Measurements from ENCODE around the gene PLPPR1. TPM values are rescaled to one million over a fixed set of nuclear protein-coding genes. Genes with fewer than 3 reads are reported as not detected.

Gene PLPPR1
- polyA plus RNA-seq, 2 donors: 0.05 TPM; not detected in 1

DNA sequence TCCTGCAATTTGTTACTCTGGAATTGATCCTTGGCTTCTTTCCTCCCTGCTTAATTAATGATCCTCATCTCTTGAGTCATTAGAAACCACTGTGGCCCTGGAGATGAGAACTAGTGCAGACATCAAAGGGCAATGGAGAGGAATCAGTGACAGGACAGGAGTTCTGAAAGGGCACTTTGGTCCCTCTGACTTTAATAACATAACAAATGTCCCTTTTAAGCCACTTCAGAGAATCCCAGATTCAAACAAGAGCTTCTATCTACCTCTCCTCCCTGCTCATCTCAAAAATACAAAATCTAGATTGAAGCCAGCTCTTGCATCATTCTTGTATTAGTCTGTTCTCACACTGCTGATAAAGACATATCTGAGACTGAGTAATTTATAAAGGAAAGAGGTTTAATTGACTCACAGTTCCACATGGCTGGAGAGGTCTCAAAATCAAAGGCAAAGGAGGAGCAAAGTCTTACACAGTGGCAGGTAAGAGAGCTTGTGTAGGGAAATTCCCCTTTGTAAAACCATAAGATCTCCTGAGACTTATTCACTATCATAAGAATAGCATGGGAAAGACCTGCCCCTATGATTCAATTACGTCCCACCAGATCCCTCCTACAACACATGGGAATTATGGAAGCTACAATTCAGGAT is 139.1 kb downstream of the PLPPR1 start:
- WGBS, 2 donors: 70 to 100% methylated on average over 1 of the region's 1 CpG
- Histone ChIP-seq H3K36me3 (ENCODE audit: control insufficient read depth in 2 of 2, insufficient read depth in 2 of 2, low read length in 1 of 2) (no peaks in the 10 kb centered on the region), H3K27ac (ENCODE audit: low read depth in 2 of 2, low read length in 1 of 2) (no peak overlapping the region), H3K9me3 (ENCODE audit: control insufficient read depth in 2 of 2, insufficient read depth in 1 of 2, low read depth in 1 of 2, low read length in 1 of 2) (no peaks in the 10 kb centered on the region), H3K4me1 (ENCODE audit: control insufficient read depth in 2 of 2, insufficient read depth in 2 of 2, low read length in 1 of 2) (no peaks in the 10 kb centered on the region), H3K4me3 (ENCODE audit: low read depth in 1 of 2, low read length in 2 of 2) (no peak overlapping the region), H3K27me3 (ENCODE audit: control insufficient read depth in 1 of 2, insufficient read depth in 2 of 2, low read length in 2 of 2) (no peaks in the 10 kb centered on the region)

- no peak overlapping the region for H3K27ac ChIP-seq (ENCODE audit: low read depth in 2 of 2, low read length in 1 of 2)
- peaks cover 0 to 3% of the 10 kb centered on the region in 2 donors for H3K9me3 ChIP-seq (ENCODE audit: control insufficient read depth in 2 of 2, insufficient read depth in 1 of 2, low read depth in 1 of 2, low read length in 1 of 2)
- no peaks in the 10 kb centered on the region for H3K4me1 ChIP-seq (ENCODE audit: control insufficient read depth in 2 of 2, insufficient read depth in 2 of 2, low read length in 1 of 2)
- WGBS, 2 donors: 88 to 95% methylated on average over 1 of the region's 1 CpG
- H3K27me3 ChIP-seq (ENCODE audit: control insufficient read depth in 1 of 2, insufficient read depth in 2 of 2, low read length in 2 of 2): no peaks in the 10 kb centered on the region
- H3K36me3 ChIP-seq (ENCODE audit: control insufficient read depth in 2 of 2, insufficient read depth in 2 of 2, low read length in 1 of 2): no peaks in the 10 kb centered on the region
- no peak overlapping the region for H3K4me3 ChIP-seq (ENCODE audit: low read depth in 1 of 2, low read length in 2 of 2)
These were observed 144.1 kb downstream of the PLPPR1 start for GRCh38 chr9:101172616-101173015.

GRCh38 chr9:101173907-101174306 is 145.4 kb downstream of the PLPPR1 start:
- Histone ChIP-seq H3K36me3 (ENCODE audit: control insufficient read depth in 2 of 2, insufficient read depth in 2 of 2, low read length in 1 of 2) (no peaks in the 10 kb centered on the region), H3K27me3 (ENCODE audit: control insufficient read depth in 1 of 2, insufficient read depth in 2 of 2, low read length in 2 of 2) (no peaks in the 10 kb centered on the region), H3K27ac (ENCODE audit: low read depth in 2 of 2, low read length in 1 of 2) (no peak overlapping the region), H3K4me1 (ENCODE audit: control insufficient read depth in 2 of 2, insufficient read depth in 2 of 2, low read length in 1 of 2) (no peaks in the 10 kb centered on the region), H3K4me3 (ENCODE audit: low read depth in 1 of 2, low read length in 2 of 2) (no peak overlapping the region), H3K9me3 (ENCODE audit: control insufficient read depth in 2 of 2, insufficient read depth in 1 of 2, low read depth in 1 of 2, low read length in 1 of 2) (peaks cover 0 to 3% of the 10 kb centered on the region in 2 donors)
- 79 to 81% methylated on average over 1 of the region's 1 CpG for WGBS, 2 donors

DNA sequence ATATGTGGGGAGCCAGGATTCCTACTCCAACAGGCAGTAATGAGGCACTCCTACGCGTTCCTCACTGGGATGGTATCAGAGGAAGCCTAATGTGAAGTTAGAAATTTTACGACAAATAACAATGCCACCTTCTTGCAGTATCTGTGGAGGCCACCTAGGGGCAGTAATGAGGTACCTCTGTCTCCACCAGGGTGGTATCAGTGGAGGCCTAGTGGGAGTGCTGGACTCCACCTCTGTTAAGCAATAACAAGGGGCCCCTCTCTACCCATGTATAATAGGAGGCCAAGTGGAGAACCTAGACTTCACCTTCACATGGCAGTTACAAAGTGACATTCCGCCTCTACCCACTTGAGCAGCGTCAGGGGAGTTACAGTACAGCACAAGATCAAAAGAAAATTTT is 147.9 kb downstream of the PLPPR1 start:
- Histone ChIP-seq H3K9me3 (ENCODE audit: control insufficient read depth in 2 of 2, insufficient read depth in 1 of 2, low read depth in 1 of 2, low read length in 1 of 2) (peaks cover 0 to 3% of the 10 kb centered on the region in 2 donors), H3K4me1 (ENCODE audit: control insufficient read depth in 2 of 2, insufficient read depth in 2 of 2, low read length in 1 of 2) (no peaks in the 10 kb centered on the region), H3K27me3 (ENCODE audit: control insufficient read depth in 1 of 2, insufficient read depth in 2 of 2, low read length in 2 of 2) (no peaks in the 10 kb centered on the region), H3K27ac (ENCODE audit: low read depth in 2 of 2, low read length in 1 of 2) (no peak overlapping the region), H3K36me3 (ENCODE audit: control insufficient read depth in 2 of 2, insufficient read depth in 2 of 2, low read length in 1 of 2) (no peaks in the 10 kb centered on the region), H3K4me3 (ENCODE audit: low read depth in 1 of 2, low read length in 2 of 2) (no peak overlapping the region)
- 92 to 96% methylated on average over 5 of the region's 5 CpGs for WGBS, 2 donors

- Histone ChIP-seq H3K27ac (ENCODE audit: low read depth in 2 of 2, low read length in 1 of 2) (no peak overlapping the region), H3K4me3 (ENCODE audit: low read depth in 1 of 2, low read length in 2 of 2) (no peak overlapping the region), H3K27me3 (ENCODE audit: control insufficient read depth in 1 of 2, insufficient read depth in 2 of 2, low read length in 2 of 2) (no peaks in the 10 kb centered on the region), H3K4me1 (ENCODE audit: control insufficient read depth in 2 of 2, insufficient read depth in 2 of 2, low read length in 1 of 2) (no peaks in the 10 kb centered on the region), H3K9me3 (ENCODE audit: control insufficient read depth in 2 of 2, insufficient read depth in 1 of 2, low read depth in 1 of 2, low read length in 1 of 2) (no peaks in the 10 kb centered on the region), H3K36me3 (ENCODE audit: control insufficient read depth in 2 of 2, insufficient read depth in 2 of 2, low read length in 1 of 2) (no peaks in the 10 kb centered on the region)
- WGBS, 2 donors: 45 to 61% methylated on average over 2 of the region's 2 CpGs
These were observed 156.3 kb downstream of the PLPPR1 start for GRCh38 chr9:101184813-101185278.

DNA sequence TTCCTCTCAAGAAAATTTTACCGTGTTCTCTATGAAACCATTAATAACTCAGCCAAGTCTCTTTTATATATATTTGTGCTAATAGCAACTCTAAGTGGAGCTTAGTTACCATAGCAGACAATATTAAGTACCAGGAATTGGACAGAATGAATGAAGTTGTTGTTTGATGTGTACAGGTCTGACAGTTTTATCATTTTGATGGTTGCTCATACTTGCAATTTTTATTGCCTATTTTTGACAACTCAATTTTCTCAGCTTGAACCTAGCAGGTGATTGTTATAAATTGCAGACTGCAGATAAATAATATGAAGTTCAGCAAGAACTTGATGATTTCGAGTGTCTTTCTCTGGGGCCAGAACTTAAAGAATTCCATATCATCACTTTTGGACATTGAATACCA is 163.2 kb downstream of the PLPPR1 start:
- H3K36me3 ChIP-seq (ENCODE audit: control insufficient read depth in 2 of 2, insufficient read depth in 2 of 2, low read length in 1 of 2): no peaks in the 10 kb centered on the region
- 76% methylated on average over 2 of the region's 2 CpGs for WGBS, 2 donors
- no peaks in the 10 kb centered on the region for H3K27me3 ChIP-seq (ENCODE audit: control insufficient read depth in 1 of 2, insufficient read depth in 2 of 2, low read length in 2 of 2)
- H3K27ac ChIP-seq (ENCODE audit: low read depth in 2 of 2, low read length in 1 of 2): no peak overlapping the region
- no peak overlapping the region for H3K4me3 ChIP-seq (ENCODE audit: low read depth in 1 of 2, low read length in 2 of 2)
- H3K9me3 ChIP-seq (ENCODE audit: control insufficient read depth in 2 of 2, insufficient read depth in 1 of 2, low read depth in 1 of 2, low read length in 1 of 2): no peaks in the 10 kb centered on the region
- no peaks in the 10 kb centered on the region for H3K4me1 ChIP-seq (ENCODE audit: control insufficient read depth in 2 of 2, insufficient read depth in 2 of 2, low read length in 1 of 2)

DNA sequence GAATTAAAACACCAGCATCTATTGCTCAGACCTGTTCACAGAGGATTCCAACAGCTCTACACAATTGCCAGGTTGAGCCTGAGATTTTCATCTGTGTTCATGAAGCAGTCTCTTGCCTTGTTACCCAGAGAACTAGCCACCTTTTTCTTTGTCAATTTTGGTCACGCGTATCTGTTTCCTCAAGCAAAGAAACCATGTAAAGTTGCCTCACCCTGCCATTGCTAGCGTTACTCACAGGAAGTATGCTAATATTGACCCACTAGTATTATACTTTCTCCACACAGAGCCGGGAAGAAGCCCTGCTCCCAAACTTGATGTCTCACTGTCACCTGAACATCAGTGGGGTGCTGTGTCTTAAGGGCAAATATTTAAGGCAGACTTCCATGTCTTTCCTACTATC is 168.5 kb downstream of the PLPPR1 start:
- Histone ChIP-seq H3K36me3 (ENCODE audit: control insufficient read depth in 2 of 2, insufficient read depth in 2 of 2, low read length in 1 of 2) (no peaks in the 10 kb centered on the region), H3K27me3 (ENCODE audit: control insufficient read depth in 1 of 2, insufficient read depth in 2 of 2, low read length in 2 of 2) (no peaks in the 10 kb centered on the region), H3K4me1 (ENCODE audit: control insufficient read depth in 2 of 2, insufficient read depth in 2 of 2, low read length in 1 of 2) (no peaks in the 10 kb centered on the region), H3K4me3 (ENCODE audit: low read depth in 1 of 2, low read length in 2 of 2) (no peak overlapping the region), H3K9me3 (ENCODE audit: control insufficient read depth in 2 of 2, insufficient read depth in 1 of 2, low read depth in 1 of 2, low read length in 1 of 2) (no peaks in the 10 kb centered on the region), H3K27ac (ENCODE audit: low read depth in 2 of 2, low read length in 1 of 2) (no peak overlapping the region)
- 70% methylated on average over 4 of the region's 4 CpGs for WGBS, 2 donors

- no peaks in the 10 kb centered on the region for H3K27me3 ChIP-seq (ENCODE audit: control insufficient read depth in 1 of 2, insufficient read depth in 2 of 2, low read length in 2 of 2)
- no peak overlapping the region for H3K27ac ChIP-seq (ENCODE audit: low read depth in 2 of 2, low read length in 1 of 2)
- no peak overlapping the region for H3K4me3 ChIP-seq (ENCODE audit: low read depth in 1 of 2, low read length in 2 of 2)
- H3K4me1 ChIP-seq (ENCODE audit: control insufficient read depth in 2 of 2, insufficient read depth in 2 of 2, low read length in 1 of 2): no peaks in the 10 kb centered on the region
- WGBS, 2 donors: 65 to 78% methylated on average over 2 of the region's 2 CpGs
- no peaks in the 10 kb centered on the region for H3K9me3 ChIP-seq (ENCODE audit: control insufficient read depth in 2 of 2, insufficient read depth in 1 of 2, low read depth in 1 of 2, low read length in 1 of 2)
- no peaks in the 10 kb centered on the region for H3K36me3 ChIP-seq (ENCODE audit: control insufficient read depth in 2 of 2, insufficient read depth in 2 of 2, low read length in 1 of 2)
These were observed 172.3 kb downstream of the PLPPR1 start for GRCh38 chr9:101200852-101201251.

DNA sequence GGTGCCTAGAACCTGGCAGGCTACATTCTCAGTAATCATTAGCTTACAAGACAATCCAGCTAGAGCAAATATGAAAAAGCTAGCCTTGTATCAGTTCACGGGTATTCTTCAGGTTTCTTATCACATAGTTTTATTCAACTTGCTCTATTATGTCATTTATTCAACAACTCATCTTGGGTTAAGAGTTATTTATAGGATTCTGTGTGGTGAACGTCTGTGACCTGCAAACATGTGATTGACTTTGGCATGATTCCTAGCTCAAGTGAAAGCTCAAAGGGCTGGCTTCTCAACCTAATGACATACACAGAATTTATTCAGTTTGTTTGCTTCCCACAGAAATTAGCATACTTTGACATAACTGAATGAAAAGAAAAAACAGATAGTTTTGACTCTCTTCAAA is 173.1 kb downstream of the PLPPR1 start:
- no peak overlapping the region for H3K4me3 ChIP-seq (ENCODE audit: low read depth in 1 of 2, low read length in 2 of 2)
- H3K27me3 ChIP-seq (ENCODE audit: control insufficient read depth in 1 of 2, insufficient read depth in 2 of 2, low read length in 2 of 2): no peaks in the 10 kb centered on the region
- whole genome bisulfite sequencing, 2 donors: 25 to 29% methylated on average over 2 of the region's 2 CpGs
- H3K4me1 ChIP-seq (ENCODE audit: control insufficient read depth in 2 of 2, insufficient read depth in 2 of 2, low read length in 1 of 2): no peaks in the 10 kb centered on the region
- no peaks in the 10 kb centered on the region for H3K36me3 ChIP-seq (ENCODE audit: control insufficient read depth in 2 of 2, insufficient read depth in 2 of 2, low read length in 1 of 2)
- H3K27ac ChIP-seq (ENCODE audit: low read depth in 2 of 2, low read length in 1 of 2): no peak overlapping the region
- no peaks in the 10 kb centered on the region for H3K9me3 ChIP-seq (ENCODE audit: control insufficient read depth in 2 of 2, insufficient read depth in 1 of 2, low read depth in 1 of 2, low read length in 1 of 2)

GRCh38 chr9:101209670-101210069 is 181.1 kb downstream of the PLPPR1 start:
- Histone ChIP-seq H3K27ac (ENCODE audit: low read depth in 2 of 2, low read length in 1 of 2) (no peak overlapping the region), H3K36me3 (ENCODE audit: control insufficient read depth in 2 of 2, insufficient read depth in 2 of 2, low read length in 1 of 2) (no peaks in the 10 kb centered on the region), H3K27me3 (ENCODE audit: control insufficient read depth in 1 of 2, insufficient read depth in 2 of 2, low read length in 2 of 2) (no peaks in the 10 kb centered on the region), H3K4me3 (ENCODE audit: low read depth in 1 of 2, low read length in 2 of 2) (no peak overlapping the region), H3K4me1 (ENCODE audit: control insufficient read depth in 2 of 2, insufficient read depth in 2 of 2, low read length in 1 of 2) (no peaks in the 10 kb centered on the region), H3K9me3 (ENCODE audit: control insufficient read depth in 2 of 2, insufficient read depth in 1 of 2, low read depth in 1 of 2, low read length in 1 of 2) (no peaks in the 10 kb centered on the region)
- 75 to 80% methylated on average over 4 of the region's 4 CpGs for WGBS, 2 donors
